GM12878 (cell line): ENCODE measurements around the gene NLGN1.

Source experiments
- ATF2 ChIP-seq: IDR thresholded peaks from 2 replicates; pipeline ENCODE4 v1.6.1; 2012; ENCODE audit warnings: low read length, inconsistent platforms
- CBX5 ChIP-seq: sonication (generic); IDR thresholded peaks from 2 replicates; pipeline ENCODE4 v1.6.1; 2016; ENCODE audit warnings: low read depth, moderate library complexity, mild to moderate bottlenecking, inconsistent platforms
- CEBPB ChIP-seq, 2 experiments: fragments of 150-350 bp in 1 of 2; IDR thresholded peaks; 2 replicates each; pipeline ENCODE4 v1.6.1; 2012 to 2014; ENCODE audit warnings: low read depth in 2 of 2, low read length in 2 of 2, borderline replicate concordance in 1 of 2, inconsistent platforms in 1 of 2
- CTCF ChIP-seq, 3 experiments: IDR thresholded peaks in 2 of 3; conservative IDR thresholded peaks in 1 of 3; 2 replicates each; pipeline ENCODE4 v1.5.1; 2011; ENCODE audit warnings: low read depth in 3 of 3, low read length in 3 of 3, mild to moderate bottlenecking in 3 of 3, control low read depth in 2 of 3, moderate library complexity in 2 of 3, inconsistent platforms in 1 of 3, mixed read lengths in 1 of 3; ENCODE audit not compliant: control insufficient read depth in 2 of 3, insufficient read depth in 1 of 3; ENCODE audit errors: extremely low read depth in 1 of 3
- HDAC2 ChIP-seq: fragments of 200-600 bp; sonication (generic); IDR thresholded peaks from 2 replicates; pipeline ENCODE4 v1.6.1; 2017
- JUND ChIP-seq: IDR thresholded peaks from 2 replicates; pipeline ENCODE4 v1.6.1; 2012; ENCODE audit warnings: low read depth, mild to moderate bottlenecking, low read length, improper control_type of control experiment, moderate library complexity

GRCh38 chr3:173789530-173790162, 392.1 kb downstream of the NLGN1 start:
- TF ChIP-seq HDAC2 (no peak), JUND (no peak), CTCF (IDR thresholded peaks at IDR 0.05 in 2 of 3, conservative IDR thresholded peaks at IDR 0.05 in 1 of 3; ENCODE audit: control insufficient read depth in 2 of 3, extremely low read depth in 1 of 3, insufficient read depth in 1 of 3, low read depth in 3 of 3, low read length in 3 of 3) (no peak), CBX5 (no peak), ATF2 (no peak), CEBPB (IDR thresholded peaks at IDR 0.05; ENCODE audit: borderline replicate concordance in 1 of 2, low read depth in 2 of 2, low read length in 2 of 2) (no peak)
